Dendritic cell treated with granulocyte-macrophage colony-stimulating factor and Interleukin-4, amounts not matched to agents 40 ng/mL and 50 ng/mL, for 4 days (primary cell): ENCODE data around the gene ERCC6L.

ENCODE experiments used
- H3K27ac Mint-ChIP-seq: one replicate; pipeline ENCODE4 v1.8.0; 2022; ENCODE audit warnings: mild to moderate bottlenecking, mixed read lengths
- H3K27me3 Mint-ChIP-seq: one replicate; pipeline ENCODE4 v1.8.0; 2022; ENCODE audit warnings: mild to moderate bottlenecking, mixed read lengths
- H3K36me3 Mint-ChIP-seq: one replicate; pipeline ENCODE4 v1.8.0; 2022; ENCODE audit warnings: low read depth, mixed read lengths
- H3K4me1 Mint-ChIP-seq: one replicate; pipeline ENCODE4 v1.8.0; 2022; ENCODE audit warnings: low read depth, mixed read lengths
- H3K4me3 Mint-ChIP-seq: one replicate; pipeline ENCODE4 v1.8.0; 2022; ENCODE audit warnings: mild to moderate bottlenecking, moderate library complexity, mixed read lengths
- H3K9me3 Mint-ChIP-seq: one replicate; pipeline ENCODE4 v1.8.0; 2022; ENCODE audit warnings: mixed read lengths
- intact Hi-C: fragments of 100-400 bp; cut with micrococcal nuclease; formaldehyde crosslinking; loops from one replicate; pipeline ENCODE4 v1.15.0; 2022

ERCC6L gene

DNA sequence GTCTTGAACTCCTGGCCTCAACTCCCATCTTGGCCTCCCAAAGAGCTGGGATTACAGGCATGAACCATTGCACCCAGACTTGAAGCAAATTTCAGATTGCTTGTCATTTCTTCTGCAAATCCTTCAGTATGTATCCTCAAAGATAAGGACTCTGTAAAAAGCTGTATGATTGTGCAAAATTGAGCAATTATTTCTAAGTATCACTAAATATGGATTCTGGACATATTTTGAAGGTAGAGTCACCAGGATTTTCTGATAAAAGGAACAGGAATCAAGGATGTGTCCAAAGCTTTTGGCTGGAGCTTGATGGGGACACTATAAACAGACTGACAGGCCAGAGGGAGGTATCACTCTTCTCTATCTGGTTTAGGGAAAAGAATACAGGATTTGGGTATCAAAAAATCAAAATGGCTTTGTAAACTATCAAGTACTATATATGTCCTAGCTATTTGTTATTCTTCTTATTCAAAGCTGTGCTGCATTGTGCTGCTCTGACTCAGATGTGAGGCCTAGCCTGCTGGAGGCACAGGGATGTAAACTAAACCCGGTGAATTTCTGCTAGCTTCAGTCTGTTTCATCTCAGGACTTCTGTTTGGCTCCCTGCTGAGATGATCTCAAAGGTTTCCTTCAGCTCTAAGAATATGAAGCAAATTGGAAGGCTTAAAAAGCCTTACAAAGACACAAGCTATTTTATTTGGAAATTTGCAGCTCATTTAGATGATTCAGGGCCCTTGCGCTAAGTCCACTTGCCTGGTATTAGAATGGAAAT is 30.0 kb upstream of the ERCC6L start:
- H3K27ac Mint-ChIP-seq, result no peak overlapping the region

DNA sequence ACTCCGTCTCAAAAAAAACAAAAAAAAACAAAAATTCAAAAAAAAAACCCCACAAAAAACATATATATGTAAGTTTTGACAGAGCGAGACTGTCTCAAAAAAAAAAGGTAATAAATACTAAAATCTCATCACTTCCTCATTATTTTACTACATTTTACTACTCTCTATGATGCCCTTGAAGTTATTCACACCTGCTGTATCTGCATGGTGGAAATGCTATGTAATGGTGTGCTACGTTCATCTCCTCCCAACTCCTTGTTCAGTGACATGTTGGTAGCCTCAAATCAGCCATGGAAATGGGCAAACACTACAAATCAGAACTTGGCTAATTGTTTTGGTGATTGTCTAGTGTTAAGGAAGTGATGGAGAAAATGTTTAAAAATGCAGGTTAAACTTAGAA is 26.4 kb upstream of the ERCC6L start:
- intact Hi-C loops, result no loop called here
- Mint-ChIP-seq H3K4me3 (no peak overlapping the region), H3K36me3 (peaks cover 27% of the 10 kb centered on the region), H3K27ac (no peak overlapping the region), H3K27me3 (no peaks in the 10 kb centered on the region), H3K9me3 (no peaks in the 10 kb centered on the region), H3K4me1 (no peaks in the 10 kb centered on the region)

More for the DNA sequence above, 30.0 kb upstream of the ERCC6L start:
- Mint-ChIP-seq H3K27me3 (no peaks in the 10 kb centered on the region), H3K9me3 (no peaks in the 10 kb centered on the region), H3K4me1 (peaks cover 14% of the 10 kb centered on the region), H3K4me3 (no peak overlapping the region), H3K36me3 (peaks cover 60% of the 10 kb centered on the region)
- intact Hi-C loops, result no loop called here

DNA sequence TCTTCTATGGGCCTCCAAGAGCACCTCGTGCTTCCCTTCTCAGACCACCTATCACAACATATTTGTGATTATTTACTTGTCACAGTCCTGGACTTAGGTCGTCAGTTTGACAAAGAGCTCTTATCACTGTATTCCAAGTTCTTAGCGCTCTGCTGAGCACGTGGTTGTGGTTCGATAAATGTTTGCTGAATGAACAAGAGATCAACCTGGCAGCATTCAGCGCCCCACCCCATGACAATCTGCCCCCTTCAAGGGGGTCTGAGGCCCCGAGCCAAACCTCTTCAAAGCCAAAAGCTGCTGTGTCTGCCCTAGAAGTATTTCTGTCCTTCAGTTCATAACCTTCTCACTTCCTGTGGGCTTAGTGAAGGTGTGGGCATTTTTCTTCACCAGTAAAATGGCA is 23.2 kb upstream of the ERCC6L start:
- H3K27me3 Mint-ChIP-seq, result peaks cover 9% of the 10 kb centered on the region
- no peak overlapping the region for H3K27ac Mint-ChIP-seq
- no peak overlapping the region for H3K4me3 Mint-ChIP-seq
- intact Hi-C loops, result no loop called here
- H3K9me3 Mint-ChIP-seq, result no peaks in the 10 kb centered on the region
- H3K4me1 Mint-ChIP-seq, result no peaks in the 10 kb centered on the region
- H3K36me3 Mint-ChIP-seq, result no peaks in the 10 kb centered on the region

DNA sequence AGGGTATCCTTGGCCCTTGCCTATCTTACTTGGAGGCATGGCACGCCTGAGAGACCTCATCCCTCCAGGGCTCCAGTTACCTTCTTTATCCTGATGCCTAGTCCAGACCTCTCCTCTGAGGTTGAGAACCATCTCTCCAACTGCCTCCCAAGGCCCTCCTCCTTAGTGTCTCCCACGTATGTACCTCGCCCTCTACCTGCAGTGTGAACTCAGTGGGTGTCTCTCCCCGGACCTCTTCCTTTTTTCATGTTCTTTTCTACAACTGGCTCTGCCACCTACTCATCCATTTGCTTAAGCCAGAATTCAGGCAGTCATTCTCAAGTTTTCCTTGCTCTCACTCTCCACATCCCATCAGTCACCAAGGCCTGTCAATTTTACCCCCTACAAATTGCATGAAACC is 21.6 kb upstream of the ERCC6L start:
- no peak overlapping the region for H3K4me3 Mint-ChIP-seq
- peaks cover 23% of the 10 kb centered on the region for H3K27me3 Mint-ChIP-seq
- intact Hi-C loops, result no loop called here
- H3K36me3 Mint-ChIP-seq, result no peaks in the 10 kb centered on the region
- no peaks in the 10 kb centered on the region for H3K9me3 Mint-ChIP-seq
- no peak overlapping the region for H3K27ac Mint-ChIP-seq
- H3K4me1 Mint-ChIP-seq, result no peaks in the 10 kb centered on the region

DNA sequence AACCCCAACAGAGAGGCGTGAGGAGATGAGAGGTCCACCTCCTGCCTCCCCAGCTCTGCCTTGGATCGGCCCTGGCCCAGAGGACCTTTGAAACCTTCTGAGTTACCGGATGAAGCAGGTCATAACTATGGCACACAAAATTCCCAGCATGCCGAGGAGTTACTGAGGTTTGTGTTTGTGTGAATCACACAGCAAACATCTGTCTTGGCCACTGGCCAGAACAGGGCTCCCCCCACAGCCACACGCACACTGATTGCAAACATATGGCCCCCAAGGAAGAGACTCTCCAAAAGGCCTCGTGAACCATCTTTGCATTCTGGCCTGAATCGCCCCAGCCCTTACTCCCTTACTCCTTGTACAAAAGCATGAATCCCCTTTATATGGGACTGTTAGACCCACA is 19.3 kb upstream of the ERCC6L start:
- no peaks in the 10 kb centered on the region for H3K36me3 Mint-ChIP-seq
- H3K9me3 Mint-ChIP-seq, result no peaks in the 10 kb centered on the region
- H3K27ac Mint-ChIP-seq, result no peak overlapping the region
- no peaks in the 10 kb centered on the region for H3K4me1 Mint-ChIP-seq
- intact Hi-C loops, result no loop called here
- peaks cover 44% of the 10 kb centered on the region for H3K27me3 Mint-ChIP-seq
- no peak overlapping the region for H3K4me3 Mint-ChIP-seq

DNA sequence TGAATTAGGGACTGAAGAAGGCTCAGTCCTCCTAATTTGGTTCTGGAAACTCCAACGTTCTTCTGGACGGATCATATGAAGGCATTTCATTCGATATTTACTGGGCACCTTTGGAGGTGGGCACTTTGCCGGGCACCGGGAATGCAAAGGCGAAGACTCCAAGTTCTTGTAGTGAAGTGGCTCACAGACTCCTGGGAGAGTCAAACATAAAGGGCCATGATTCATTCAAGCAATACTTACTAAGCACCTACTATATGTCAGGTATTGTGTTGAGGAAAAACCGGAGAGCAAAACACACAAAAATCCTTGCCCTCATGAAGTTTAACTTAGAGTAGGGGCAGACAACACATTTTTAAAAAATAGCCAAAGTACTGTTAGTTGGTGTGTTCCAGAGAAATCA is 17.0 kb upstream of the ERCC6L start:
- H3K4me1 Mint-ChIP-seq, result no peaks in the 10 kb centered on the region
- H3K36me3 Mint-ChIP-seq, result no peaks in the 10 kb centered on the region
- intact Hi-C loops, result no loop called here
- no peak overlapping the region for H3K27ac Mint-ChIP-seq
- H3K27me3 Mint-ChIP-seq, result peaks cover 48% of the 10 kb centered on the region
- no peak overlapping the region for H3K4me3 Mint-ChIP-seq
- no peaks in the 10 kb centered on the region for H3K9me3 Mint-ChIP-seq

DNA sequence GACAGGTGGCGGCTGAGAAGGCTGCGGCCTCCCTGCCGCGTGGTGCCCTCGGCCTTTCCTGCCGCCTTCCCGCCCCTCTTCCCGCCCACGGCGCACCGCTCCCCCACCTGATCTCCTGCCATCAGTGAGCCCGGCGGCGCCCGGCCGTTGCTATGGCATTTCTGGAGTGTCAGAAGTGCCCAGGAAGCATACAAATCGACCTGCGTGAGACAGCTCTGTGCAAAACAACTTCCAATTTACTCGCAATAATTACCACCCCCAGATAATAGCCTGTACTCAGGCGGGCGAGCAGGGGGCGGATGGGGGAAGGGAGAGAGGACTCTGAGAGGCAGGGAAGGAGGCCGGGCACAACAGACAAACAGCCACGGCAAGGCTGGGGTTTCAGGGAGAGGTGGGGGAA is 16.6 kb upstream of the ERCC6L start:
- Mint-ChIP-seq H3K4me1 (no peaks in the 10 kb centered on the region), H3K9me3 (no peaks in the 10 kb centered on the region), H3K36me3 (no peaks in the 10 kb centered on the region), H3K27me3 (peaks cover 48% of the 10 kb centered on the region), H3K27ac (no peak overlapping the region), H3K4me3 (no peak overlapping the region)
- intact Hi-C loops, result no loop called here

DNA sequence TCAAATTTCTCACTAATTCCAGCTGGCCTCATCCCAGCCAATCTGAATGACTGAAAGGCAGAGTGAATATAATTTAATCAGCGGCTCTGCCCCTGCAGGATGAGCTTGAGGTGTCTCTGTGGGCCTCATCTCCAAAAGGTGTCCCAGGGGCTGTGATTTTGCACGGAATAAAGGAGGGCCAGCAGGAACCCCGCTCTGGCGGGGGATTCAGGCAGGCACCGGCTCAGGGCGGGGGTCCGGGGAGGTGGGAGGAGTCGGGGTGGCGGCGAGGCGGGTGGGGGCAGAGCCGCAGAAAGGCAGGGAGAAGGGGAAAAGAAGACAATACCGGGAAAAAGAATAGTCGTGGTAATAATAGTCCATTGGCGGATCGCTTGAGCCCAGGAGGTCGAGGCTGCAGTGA is 16.0 kb upstream of the ERCC6L start:
- H3K4me3 Mint-ChIP-seq, result no peak overlapping the region
- H3K27ac Mint-ChIP-seq, result no peak overlapping the region
- H3K36me3 Mint-ChIP-seq, result no peaks in the 10 kb centered on the region
- no peaks in the 10 kb centered on the region for H3K9me3 Mint-ChIP-seq
- peaks cover 48% of the 10 kb centered on the region for H3K27me3 Mint-ChIP-seq
- intact Hi-C loops, result no loop called here
- no peaks in the 10 kb centered on the region for H3K4me1 Mint-ChIP-seq

DNA sequence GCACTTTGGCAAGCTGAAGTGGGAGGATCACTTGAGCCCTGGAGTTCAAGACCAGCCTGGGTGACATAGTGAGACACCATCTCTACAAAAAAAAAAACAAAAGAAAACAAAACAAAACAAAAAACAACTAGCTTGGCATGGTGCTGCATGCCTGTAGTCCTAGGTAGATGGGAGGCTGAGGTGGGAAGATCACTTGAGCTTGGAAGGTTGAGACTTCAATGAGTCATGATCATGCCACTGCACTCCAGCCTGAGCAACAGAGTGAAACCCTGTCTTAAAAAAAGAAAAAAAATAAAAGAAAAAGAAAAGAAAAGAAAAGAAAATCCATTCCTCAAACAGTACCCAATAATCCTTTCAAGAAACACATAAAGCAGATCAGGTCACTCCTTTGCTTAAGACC is 14.9 kb upstream of the ERCC6L start:
- H3K4me3 Mint-ChIP-seq, result no peak overlapping the region
- H3K9me3 Mint-ChIP-seq, result no peaks in the 10 kb centered on the region

DNA sequence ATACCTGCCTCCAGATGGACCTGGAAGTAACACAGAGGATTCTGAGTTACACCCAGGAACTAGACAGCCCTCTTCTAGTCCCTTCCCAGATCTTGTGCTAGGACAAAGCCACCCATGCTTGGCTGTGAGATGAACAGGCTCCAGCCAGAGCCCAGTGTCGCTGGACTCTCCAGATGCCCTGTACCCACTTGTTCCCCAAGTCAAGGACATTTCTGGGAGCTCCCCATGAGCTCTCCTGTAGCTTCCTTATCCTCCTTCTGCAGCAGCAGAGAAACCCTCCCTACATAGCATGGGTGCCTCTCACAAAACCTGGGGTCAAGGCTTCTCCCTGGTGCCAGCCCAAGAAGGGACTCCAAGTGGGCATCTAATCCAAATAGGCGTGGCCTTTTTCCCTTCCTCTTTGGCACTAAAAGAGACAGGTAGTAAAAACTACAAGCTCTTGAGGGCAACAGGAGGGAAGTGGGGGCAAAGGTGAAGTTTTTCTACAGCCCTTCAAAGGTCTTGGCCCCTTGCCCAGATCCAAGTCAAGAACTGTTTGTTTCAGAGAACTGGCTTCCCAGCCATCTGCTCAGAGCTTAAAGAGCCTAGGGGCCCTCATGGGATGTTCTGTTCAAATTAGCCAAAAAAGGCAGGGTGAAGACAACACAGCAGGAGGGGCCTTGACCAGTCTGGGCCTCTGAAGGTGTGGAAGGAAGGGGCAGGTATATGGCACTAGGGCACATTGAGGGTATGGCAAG is 8.5 kb upstream of the ERCC6L start:
- intact Hi-C loops, result no loop called here
- Mint-ChIP-seq H3K4me1 (no peaks in the 10 kb centered on the region), H3K27ac (no peak overlapping the region), H3K27me3 (no peaks in the 10 kb centered on the region), H3K4me3 (no peak overlapping the region), H3K9me3 (no peaks in the 10 kb centered on the region), H3K36me3 (no peaks in the 10 kb centered on the region)

More for the DNA sequence above, 14.9 kb upstream of the ERCC6L start:
- intact Hi-C loops, result no loop called here
- Mint-ChIP-seq H3K36me3 (no peaks in the 10 kb centered on the region), H3K27me3 (peaks cover 48% of the 10 kb centered on the region), H3K4me1 (no peaks in the 10 kb centered on the region), H3K27ac (no peak overlapping the region)

DNA sequence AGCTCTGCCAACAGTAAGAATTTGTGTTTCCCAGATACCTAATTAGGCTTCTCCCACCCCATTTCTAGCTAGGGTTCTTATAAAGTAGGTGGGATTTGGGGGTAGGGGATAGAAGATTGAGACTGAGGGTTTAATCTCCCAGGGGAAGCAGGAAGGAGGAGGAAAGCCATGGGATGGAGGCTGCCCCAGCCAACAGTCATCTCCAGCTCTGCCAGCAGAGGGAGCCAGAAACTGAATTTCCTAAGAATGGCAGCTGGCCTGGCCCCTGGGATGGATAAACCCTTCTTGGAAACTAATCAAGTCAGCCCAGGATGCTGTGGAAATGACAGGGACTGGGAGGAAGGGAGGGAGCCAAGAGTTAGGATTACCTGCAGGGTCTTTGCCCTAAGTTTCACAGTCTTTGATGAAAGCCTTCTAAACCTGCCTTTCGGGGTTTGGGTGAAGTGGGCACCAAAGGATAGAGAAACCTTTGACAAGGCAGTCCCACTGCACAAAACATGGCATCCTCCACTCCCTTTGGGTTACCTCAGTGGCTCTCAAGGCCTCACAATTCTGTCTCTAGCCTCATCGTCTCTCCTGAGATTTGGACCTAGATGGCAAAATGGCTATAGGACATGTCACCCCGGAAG is 6.7 kb upstream of the ERCC6L start:
- Mint-ChIP-seq H3K4me3 (no peak overlapping the region), H3K9me3 (no peaks in the 10 kb centered on the region), H3K4me1 (no peaks in the 10 kb centered on the region), H3K27me3 (no peaks in the 10 kb centered on the region), H3K36me3 (no peaks in the 10 kb centered on the region), H3K27ac (no peak overlapping the region)
- intact Hi-C loops, result no loop called here

DNA sequence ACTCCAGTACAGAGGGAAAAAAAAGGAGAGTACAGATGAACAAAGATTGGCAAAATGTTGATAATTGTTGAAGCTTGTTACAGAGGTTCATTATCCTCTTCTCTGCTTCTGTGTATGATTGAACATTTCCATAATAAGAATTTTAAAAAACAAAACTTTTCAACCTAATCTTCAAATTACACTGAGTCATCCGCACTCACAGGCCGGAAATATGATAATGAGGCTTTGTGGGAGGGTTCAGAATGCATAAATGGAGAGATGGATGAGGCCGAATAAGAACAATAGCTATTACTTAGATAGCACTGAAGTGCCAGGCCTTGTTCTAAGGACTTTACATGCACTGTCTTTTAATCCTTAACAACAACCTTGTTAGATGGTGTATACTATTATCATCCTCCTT is 4.6 kb upstream of the ERCC6L start:
- no peaks in the 10 kb centered on the region for H3K9me3 Mint-ChIP-seq
- intact Hi-C loops, result no loop called here
- no peaks in the 10 kb centered on the region for H3K27me3 Mint-ChIP-seq
- H3K4me1 Mint-ChIP-seq, result no peaks in the 10 kb centered on the region
- no peak overlapping the region for H3K27ac Mint-ChIP-seq
- no peak overlapping the region for H3K4me3 Mint-ChIP-seq
- no peaks in the 10 kb centered on the region for H3K36me3 Mint-ChIP-seq

DNA sequence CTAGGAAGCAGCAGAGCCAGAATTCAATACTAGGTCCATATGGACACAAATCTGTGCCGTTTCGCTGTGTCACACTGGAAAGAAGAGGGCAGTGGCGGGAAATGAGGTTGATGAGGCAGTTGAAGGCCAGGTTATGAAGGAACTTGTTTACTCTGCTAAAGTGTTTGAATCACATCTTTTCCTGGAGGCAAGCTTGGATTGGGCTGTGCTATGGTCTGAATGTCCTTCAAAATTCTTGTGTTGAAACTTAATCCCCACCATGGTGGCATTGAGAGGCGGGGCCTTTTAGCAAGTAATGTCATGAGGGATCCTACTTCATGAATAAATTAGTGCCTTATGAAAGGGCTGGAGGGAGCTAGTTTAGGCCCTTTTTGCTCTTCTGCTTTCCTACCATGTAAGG is 2.1 kb upstream of the ERCC6L start:
- H3K9me3 Mint-ChIP-seq, result no peaks in the 10 kb centered on the region
- no peaks in the 10 kb centered on the region for H3K4me1 Mint-ChIP-seq
- intact Hi-C loops, result no loop called here
- H3K36me3 Mint-ChIP-seq, result no peaks in the 10 kb centered on the region
- no peaks in the 10 kb centered on the region for H3K27me3 Mint-ChIP-seq
- H3K4me3 Mint-ChIP-seq, result no peak overlapping the region
- no peak overlapping the region for H3K27ac Mint-ChIP-seq

DNA sequence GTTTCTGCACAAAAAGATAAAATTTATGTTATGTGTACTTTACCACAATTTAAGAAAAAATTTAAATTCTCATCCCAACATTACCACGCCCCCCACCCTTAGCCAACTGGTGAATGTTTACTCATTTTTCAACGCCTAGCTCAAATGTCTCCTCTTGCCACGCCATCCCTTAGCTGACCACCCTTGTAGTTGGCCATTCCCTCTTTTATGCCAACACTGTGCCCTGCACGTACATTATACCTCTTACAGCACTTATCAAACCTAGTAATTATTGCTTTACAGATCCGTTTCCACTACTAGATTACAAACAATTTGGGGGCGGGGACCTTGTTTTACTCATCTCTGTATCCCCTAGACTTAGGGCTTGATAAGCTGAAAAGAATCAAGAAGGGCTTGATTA is 644 bp downstream of the ERCC6L start:
- Mint-ChIP-seq H3K9me3 (no peaks in the 10 kb centered on the region), H3K36me3 (no peaks in the 10 kb centered on the region), H3K27me3 (no peaks in the 10 kb centered on the region), H3K27ac (no peak overlapping the region), H3K4me1 (no peaks in the 10 kb centered on the region), H3K4me3 (peak overlapping the region; percentile 70)
- intact Hi-C loops, result no loop called here
